Stimulated activated CD8-positive, alpha-beta memory T cell treated with anti-CD3 and anti-CD28 coated beads, Interleukin-4, amount 100 ng/mL, for 24 hours (primary cell): Measurements from ENCODE around the gene CCNQ.
A peak's percentile ranks its signal among the peaks of the same experiment; 100 is the strongest.
"Not testable (repeated sequence)": the region's sequence is repeated elsewhere in the genome, so short reads cannot be mapped to it uniquely, and the experiment has no call there.

Experiments
- DNase-seq: peaks from one replicate; pipeline ENCODE4 v3.0.0-alpha.2; 2020; ENCODE audit warnings: low read depth

The CCNQ gene

DNA sequence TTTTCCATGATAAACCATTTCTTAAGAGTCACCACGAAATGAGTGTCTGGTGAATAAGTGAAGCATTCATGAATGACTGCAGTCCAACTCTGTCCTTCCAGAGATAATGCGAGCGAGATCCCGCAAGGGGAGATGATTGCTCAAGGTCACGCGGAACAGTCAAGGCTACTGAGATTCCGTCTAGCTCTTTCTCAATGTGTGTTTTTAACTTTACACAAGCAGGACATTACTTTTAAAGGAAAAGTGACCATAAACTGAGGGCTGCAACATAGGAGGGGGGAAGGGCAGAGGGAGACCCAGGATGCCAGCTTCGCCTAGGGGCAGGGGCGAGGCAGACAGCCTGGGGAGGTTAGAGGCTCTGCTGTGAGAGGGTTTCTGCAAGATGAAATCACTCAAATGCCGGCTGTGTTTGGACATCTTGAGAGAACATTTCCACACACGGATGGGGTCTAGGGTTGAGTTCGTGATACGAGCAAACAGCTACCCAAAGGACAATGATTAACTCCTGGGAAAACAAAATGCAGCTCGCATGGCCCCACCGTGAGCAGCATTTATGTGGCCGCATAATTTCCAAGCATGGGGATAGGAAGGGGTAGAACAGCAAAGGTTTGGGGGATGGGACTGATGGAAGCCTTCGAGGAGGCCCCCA lies 23.8 kb upstream of the CCNQ start:
- DNase-seq, result no peak

DNA sequence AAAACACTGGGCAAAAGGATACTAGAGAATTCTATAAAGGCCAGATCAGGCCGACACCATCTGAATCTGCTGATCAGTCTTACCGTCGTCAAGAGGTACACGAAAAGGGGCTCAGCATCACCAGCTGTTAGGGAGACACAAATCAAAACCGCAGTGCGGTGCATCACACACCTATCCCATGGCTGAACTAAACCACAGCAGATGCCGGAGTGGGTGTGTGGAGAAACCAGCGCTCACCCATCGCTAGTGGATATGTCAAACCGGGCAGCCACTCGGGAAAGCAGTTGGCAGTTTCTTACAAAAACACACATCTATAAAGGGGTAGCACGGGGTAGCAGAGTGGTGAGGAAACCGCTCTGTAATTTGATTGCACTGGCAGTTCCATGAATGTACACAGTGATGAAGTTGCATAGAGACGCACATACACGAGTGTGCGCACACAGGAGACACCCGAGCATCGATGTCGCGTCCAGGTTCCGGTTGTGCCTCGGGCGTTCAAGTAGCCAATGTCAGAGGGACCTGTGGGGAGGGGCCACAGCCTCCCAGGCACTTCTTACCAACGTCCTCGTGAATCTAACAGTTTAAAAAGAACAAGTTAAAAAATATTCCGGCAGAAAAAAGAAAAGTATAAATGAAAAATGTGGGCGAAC lies 23.1 kb upstream of the CCNQ start:
- DNase-seq, result no peak

DNA sequence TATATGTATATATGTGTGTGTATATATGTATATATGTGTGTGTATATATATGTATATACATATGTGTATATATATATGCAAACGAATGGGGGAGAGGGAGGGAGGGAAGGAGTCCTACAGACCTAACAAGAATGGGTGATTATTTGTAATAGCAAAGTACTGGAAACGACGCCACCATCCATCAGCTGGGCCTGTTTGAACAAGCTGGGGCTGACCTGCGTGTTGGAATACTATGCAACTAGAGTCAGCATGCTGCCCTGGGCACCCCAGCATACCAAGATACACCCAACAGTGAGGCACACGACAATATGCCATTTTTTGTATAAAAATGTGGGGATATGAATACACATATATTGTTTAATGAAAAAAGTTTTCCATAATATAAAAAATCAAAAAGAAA lies 21.6 kb upstream of the CCNQ start:
- no peak for DNase-seq

DNA sequence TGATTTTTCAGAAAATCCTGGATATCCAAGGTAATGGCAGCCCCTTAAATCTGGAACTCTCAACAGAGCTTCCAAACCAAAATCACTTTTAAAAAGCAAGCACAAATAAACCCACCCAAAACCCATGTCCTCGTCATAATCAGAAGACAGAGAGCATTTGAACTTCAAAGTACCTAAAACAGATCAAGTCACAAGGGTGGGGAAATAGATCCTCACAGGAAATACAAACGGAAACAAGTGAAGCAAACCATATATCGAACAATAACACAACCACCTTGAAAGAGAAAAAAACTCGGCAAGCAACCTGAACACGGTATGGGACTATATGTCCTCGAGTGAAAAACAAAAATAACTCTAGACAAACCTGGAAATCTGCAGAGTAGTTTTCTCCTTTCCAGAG lies 15.9 kb upstream of the CCNQ start:
- no peak for DNase-seq

DNA sequence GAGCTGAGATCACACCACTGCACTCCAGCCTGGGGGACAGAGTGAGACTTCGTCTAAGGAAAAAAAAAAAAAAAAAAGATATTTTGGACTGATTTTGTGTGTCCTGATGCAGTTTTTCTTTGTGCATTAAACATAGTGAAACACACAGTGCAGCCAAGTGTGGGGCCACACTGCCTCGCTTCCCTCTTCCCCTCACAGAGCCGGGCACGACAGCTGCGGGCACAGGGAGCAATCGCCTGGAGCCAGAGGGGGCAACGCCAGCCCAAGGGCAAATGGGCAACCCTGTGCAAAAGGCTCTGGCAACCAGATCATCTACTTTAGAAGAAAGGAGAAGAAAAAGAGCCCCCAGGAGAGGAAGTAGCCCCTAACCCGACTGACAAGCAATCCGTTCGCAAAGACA lies 13.5 kb upstream of the CCNQ start:
- DNase-seq, result no peak

DNA sequence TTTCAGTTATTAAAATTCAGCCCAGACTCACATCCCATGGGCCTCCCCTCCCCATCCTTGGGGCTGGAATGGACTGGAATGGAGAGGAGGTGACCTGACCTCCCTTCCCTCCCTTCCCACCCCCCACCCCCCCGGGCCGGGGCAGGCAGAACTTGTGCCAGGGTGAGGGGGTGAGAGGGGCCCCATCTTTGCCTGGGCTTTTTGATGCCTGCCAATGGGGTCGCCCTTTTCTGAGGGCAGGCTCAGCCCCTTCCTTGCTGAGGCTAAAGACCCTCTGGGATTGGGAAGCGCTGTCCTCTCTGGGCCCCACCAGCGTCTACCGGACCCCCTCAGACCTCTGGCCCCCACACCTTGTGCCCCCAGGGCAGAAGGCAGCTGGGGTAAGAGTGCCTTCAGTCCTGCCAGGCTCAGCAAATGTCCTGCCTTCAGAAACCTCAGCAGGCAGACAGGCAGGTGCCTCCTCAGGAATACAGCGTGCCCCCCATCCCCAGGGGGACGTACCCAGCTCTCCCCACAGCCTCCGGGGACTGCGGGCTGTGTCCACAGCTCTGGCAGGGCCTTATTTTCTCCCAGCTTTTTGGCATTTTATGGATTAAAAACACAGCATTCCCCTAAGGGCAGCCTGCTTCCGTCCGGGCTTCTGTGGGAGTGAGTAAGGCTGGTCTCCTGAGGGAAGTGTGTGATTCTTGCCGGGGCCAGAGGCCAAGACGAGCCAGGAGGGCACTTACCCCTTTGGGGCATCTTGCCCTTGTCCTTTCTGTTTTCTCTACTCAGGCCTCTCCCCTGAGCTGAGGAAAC lies 12.6 kb upstream of the CCNQ start:
- DNase-seq, result no peak

DNA sequence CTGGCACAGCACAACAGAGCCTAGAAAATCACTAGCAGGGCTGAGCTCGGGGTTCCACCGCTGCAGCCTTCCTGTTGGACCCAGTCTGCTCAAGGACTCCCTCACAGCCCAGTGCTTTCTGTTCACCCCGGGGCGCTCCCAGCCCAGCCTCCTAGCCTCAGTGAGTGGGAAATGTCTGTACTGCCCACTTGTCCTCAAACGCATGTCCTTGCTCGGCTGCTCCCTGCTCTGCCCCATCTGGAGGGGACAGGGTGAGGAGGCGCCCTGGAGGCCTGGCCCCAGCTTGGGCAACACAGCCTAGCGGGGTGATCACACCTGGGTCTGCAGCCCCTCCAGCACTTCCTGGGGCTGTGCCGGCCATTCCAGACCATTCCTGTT lies 11.9 kb upstream of the CCNQ start:
- DNase-seq, result no peak

DNA sequence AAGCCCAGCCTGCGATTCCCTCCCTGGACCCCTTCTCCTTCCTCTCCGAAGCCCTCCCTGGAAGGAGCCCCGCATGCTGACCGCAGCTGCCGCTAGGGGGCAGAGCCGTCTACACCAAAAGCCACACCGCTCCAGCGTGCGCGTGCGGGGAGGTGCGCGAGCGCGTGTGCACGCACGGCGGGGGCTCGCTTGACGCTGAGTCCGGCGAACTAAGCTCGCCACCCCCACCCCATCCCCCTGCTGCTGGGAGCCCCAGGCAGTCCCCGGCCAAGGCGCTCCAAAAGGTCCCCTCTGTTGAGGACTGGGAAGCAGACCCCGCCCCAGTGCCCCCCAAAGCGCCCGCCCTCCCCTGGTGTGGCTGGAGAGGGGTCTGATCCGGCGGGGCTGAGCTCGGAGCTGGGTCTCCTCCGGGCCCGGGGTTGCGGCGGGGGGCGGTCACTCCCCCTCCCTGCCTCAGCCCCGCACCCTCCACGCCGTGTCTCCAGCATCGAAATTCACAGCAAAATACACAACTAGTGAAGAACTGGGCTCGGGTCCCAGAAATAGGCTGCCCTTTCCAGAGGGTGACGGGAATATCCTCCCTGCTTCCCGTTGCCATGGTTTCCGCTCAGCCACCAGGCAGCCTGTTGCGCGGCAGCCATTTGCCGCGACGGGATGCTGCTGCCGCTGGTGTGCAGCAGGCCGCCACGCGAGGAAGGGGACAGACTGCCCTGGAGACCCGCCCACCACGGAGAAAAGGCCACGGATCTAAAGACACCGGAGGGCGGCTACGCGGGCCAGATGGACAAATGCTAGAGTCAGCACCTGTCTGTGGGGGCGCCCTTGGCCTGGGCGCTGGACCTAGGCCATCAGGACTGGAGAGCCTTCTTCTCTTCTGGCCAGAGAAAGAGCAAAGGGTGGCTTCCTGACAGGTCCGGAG lies 11.2 kb upstream of the CCNQ start:
- peak; percentile 66 for DNase-seq

DNA sequence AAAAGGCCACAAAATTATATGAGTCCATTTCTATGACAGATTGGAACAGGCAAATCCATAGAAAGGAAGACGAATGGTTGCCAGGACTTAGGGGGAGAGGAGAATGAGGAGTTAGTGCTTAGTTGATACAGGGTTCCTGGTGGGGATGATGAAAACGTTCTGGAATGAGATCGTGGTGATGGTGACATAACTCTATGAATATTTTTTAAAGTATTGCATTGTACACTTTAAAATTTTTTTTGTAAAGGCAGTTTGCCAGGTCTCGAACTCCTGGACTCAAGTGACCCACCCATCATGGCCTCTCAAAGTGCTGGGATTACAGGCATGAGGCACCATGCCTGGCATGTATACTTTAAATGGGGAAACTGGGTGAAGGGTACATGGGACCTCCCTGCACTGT lies 9.9 kb upstream of the CCNQ start:
- no peak for DNase-seq

DNA sequence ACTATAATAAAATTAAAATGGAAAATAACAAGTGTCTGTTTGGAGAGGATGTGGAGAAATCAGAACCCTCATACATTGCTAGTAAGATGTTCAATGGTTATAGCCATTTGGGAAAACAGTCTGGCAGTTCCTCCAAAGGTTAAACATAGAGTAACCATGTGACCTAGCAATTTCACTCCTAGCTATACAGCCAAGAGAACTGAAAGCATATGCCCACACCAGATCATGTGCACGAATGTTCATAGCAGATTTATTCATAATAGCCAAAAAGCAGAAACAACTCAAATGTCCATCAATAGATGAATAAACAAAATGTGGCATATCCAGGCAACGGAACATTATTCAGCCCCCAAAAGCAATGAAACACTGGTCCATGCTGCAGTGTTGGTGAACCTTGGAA lies 9.4 kb upstream of the CCNQ start:
- no peak for DNase-seq

DNA sequence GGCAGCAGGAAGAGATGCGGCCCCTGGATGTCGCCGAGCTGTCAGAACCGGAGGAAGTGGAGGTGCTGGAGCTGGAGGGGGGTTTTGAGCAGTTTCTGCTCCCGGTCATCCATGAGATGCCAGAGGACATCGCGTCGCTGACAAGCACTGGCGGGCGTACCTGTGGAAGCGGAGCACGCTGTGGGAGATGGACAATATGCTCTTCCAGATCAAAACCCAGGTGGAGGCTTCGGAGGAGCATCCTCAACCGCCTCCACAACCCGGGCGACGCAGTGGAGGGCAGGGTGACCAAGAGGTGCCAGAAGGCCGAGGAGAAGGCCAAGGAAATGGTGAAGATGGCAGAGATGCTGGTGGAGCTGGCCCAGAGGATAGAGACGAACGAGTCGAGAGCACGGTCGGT lies 7.6 kb upstream of the CCNQ start:
- DNase-seq, result no peak

DNA sequence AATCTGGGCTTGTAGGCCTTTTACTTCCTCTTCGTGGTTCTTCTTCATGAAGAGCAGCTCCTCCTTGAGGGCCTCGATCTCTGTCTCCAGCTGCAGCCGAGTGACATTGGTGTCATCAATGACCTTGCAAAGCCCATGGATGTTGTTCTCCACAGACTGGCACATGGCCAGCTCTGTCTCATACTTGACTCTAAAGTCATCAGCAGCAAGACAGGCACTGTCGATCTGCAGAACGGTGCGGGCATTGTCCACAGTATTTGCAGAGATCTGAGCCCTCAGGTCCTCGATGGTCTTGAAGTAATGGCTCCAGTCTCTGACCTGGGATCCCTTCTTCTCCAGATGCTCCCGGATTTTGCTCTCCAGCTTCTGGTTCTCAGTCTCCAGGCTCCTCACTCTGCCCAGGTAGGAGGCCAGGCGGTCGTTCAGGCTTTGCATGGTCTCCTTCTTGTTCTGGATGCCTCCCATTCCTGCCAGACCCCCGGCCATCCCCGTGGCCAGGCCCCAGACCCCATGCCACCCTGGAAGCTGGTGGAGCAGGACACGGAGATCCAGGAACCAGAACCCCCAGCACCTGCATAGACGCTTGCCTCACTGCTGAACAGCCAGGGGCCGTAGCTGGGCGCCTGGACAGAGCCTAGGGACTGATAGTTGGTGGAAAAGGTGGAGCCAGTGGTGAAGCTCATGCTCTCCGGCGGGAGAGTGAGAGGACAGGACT lies 5.9 kb upstream of the CCNQ start:
- DNase-seq, result not testable (repeated sequence)

DNA sequence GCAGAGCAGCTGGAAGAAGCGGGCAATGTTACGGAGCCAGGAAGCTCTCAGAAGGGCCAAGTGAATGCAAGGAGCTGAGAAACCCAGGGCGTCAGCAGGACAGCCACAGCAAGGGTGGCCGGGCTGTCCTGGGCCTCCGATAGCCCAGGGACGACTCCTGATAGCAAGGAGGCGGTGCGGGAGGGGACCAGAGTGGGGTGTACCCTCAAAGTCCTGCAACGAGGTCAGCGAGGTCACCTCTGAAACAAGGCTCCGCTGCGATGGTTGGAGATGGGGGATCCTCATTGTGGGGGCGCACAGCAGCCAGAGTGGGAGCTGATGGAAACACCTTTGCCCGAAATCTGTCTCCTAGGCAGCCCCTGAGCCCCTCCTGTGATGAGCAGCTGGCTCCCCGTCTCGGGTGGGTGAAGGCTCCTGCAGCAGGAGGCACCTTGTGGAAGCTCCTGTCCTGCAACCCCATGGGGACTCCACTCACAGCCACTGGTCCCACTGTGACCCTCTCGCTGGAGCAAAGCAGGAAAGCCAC lies 4.3 kb upstream of the CCNQ start:
- DNase-seq, result no peak

DNA sequence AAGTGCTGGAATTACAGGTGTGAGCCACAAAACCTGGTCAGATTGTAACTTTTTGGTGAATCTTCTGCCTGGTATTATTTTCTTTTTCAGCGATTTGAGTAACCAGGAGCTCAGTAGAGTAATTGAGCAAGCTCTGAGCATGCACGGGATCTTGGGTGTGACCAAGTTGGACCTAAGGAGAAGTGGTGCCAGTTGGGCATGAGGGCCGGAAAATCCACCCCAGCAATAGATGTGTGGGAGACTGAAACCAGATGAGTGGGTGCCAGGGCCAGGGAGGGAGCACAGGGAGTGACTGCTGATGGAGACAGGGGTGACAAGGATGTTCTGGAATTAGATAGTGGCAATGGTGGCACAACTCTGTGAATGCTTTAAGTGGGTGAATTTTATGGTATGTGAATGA lies 3.7 kb upstream of the CCNQ start:
- no peak for DNase-seq

DNA sequence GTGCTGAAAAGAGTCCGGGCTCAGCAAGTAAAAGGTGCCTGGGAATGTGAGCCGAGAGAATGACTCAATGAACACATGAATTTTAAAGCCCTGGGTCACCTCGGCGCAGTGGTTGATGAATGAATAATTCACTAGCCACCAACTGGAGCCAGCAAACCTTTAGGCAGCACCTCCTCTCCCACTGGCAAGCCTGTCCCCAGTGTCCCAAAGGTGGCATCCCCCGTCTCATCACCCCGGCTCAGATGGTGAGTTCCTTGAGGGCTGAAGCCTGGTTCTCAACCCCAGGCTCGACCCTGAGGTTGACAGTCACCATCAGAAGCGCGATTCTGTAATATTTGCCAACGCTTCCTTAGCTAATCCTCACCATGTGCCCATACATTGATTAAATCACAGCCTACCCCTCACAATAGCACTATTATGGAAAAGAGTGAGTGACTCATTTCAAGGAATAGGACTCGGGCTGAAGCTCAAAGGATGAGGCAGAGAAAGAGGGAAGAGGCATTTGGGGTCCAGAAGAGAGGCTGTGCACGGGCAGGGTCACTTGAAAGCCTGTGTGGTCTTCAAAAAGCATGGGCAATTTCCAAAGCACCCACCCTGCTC lies 2.7 kb upstream of the CCNQ start:
- DNase-seq, result no peak

DNA sequence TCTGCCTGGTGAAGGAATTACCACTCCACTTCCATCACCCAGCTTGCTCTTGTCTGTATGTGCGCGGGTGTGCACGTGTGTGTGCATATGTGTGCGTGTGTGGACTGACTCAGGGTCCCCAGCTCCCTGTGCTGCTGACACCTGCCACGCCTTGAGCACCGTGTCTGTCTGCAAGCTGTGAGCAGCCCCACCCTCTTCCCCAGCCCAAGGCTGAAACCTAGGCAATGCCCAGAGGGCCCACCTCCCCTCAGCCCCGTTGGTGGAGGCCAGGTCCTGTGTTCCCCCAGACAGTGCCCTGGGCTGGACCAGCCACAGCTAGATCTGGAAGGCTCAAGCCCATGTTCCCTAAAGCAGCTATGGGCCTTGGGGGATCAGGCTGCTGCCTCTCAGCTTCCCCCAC lies 2.0 kb upstream of the CCNQ start:
- no peak for DNase-seq

DNA sequence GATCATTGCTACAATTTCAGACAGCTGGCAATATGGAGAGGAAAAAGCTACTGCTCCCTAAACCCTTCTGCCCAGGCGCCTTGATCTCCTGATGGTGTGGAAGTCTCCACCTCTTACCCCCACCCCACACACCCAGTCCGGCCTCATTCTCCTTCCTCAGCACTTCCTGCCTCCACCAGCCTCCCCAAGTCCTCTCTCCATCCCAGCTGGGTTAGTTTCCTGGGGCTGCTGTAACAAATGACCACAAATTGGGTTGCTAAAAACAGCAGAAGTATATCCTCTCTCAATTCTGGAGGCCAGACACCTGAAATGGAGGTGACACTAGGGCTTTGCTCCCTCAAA lies 1.1 kb upstream of the CCNQ start:
- no peak for DNase-seq

DNA sequence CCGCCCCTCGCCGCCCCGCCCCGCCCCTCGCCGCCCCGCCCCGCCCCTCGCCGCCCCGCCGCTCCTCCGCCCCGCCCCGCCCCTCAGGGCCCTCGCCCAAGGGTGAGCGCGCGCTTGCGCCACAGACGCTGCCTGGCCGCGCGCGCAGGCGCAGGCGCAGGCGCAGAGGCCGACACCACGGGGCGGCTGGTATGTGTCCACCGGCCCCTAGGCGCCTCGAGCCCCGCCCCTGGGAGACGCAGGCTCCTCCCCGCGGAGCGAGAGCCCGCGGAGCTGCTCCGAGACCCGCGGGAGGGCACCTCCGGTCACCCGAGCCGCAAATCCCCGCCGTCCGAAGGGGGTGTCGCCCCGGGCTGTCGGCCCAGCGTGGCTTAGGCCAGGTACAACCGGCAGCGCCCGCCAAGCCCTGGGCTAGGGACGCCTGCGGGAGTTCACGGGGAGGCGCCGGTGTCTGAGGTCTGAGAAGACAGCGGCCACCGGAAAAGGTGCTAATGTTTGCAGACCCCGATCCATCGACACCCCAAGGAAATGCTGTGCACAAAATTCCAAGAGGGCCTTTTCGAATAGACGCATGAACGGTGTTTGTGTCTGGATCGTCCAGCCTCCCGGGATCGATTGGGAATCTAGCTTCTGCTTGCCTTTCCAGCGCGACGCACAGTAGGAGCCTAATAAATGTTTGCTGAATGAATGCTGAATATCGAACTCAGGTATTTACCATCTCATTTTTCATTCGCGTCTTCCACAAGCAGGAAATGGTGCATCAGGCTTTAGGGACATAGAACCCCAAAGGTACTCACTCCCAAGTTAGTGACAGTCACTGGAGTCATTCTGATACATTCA lies 473 bp upstream of the CCNQ start:
- DNase-seq, result peak; percentile 80

DNA sequence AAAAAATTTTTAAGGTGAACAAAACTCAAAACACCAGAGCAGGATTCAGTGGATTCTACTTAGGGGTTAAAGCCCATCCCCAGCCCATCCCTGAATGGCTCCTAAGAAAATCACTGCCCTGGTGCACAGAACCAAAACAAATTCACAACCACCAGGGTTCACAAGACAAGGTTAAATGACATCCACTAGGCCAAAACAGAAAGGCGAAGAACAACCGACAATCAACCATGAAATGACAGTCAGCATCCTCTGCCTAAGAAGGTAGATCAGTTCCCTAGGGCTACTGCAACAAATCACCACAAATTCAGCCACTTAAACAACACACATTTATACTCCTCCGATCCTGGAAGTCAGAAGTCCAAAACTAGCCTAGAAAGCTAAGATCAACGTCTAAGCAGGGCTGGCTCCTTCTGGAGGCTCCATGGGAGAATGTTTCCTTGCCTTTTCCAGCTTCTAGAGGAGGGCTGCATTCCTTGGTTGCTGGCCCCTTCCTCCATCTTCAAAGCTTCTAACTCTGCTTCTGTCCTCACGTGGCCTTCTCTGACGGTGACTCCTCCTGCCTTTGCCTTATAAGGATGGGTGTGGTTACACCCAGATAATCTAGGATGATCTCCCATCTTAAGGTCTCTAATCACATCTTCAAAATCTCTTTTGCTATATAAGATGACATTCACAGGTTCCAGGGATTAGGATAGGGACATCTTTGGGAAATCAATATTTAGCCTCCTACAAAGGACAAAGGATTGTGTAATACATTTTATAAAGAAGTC lies 1.8 kb downstream of the CCNQ start:
- no peak for DNase-seq
